KBM-7 (cell line): Measurements from ENCODE around the gene TNFRSF6B.

Experiments
- DNase-seq: peaks from one replicate; pipeline ENCODE4 v3.0.0-alpha.2; 2015
- in situ Hi-C: fragments of 300-500 bp; cut with MboI; formaldehyde crosslinking; loops from 2 replicates; pipeline ENCODE4 v1.14.3; 2020; ENCODE audit warnings: low sequenced_read_pairs, low pct_unique_long_range_greater_than_20kb, mixed read lengths

Gene TNFRSF6B

GRCh38 chr20:63681609-63682142 is 14.8 kb upstream of the TNFRSF6B start:
- no peak for DNase-seq
- in situ Hi-C loops = no loop called here

GRCh38 chr20:63682384-63683139 is 13.9 kb upstream of the TNFRSF6B start:
- in situ Hi-C loops = no loop called here
- DNase-seq = no peak

DNA sequence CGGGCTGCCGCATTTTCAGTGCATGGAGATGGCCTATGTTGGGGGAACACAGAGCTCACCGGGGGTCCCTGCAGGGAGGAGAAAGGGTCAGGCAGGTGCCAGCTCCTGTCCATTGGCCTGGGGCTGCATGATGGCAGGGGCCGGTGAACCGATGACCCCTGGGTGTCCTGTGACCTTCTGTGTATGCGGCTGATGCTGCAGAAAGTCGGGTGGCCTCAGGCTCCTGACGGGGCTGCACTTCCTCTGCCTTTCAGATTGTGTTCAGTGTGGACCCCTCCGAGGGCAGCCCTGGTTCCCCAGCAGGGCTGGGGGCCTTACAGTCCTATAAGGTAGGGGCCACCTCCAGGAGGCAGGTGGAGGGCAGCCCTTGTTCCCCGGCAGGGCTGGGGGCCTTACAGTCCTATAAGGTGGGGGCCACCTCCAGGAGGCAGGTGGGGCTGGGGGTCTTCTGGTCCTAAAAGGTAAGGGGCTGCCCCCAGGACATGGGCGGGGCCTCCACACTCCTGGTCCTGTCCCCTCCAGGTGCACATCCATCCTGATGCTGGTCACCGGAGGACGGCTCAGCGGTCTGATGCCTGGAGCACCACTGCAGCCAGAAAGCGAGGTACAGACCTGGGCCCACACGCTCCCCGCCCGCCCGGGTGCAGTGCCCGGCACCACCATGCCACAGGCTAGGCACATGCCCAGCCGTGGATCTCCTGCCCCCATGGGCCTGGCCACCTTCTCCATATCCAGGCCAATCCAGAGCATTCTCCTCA is 11.0 kb upstream of the TNFRSF6B start:
- in situ Hi-C loops = no loop called here
- DNase-seq = no peak

DNA sequence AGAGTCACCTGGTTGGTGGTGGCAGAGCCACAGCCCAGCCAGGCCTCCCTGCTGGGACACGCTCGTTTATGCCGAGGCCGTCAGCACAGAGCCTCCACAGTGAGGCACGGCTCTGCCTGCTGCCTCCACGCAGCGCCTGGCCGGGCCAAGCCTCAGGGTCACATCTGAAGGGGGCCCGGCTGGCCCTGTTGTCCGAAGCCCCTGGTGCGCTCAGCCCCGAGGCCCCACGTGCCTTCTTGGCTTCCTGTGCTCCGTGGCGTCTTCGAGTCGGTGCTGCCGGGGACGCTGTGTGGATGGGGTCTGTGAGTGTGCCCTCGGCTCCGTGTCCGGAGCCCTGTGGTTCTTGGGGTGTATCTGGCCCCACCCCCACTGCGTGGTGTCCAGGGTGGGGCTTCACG is 10.4 kb upstream of the TNFRSF6B start:
- DNase-seq = no peak

GRCh38 chr20:63686492-63687321 is 9.7 kb upstream of the TNFRSF6B start:
- DNase-seq = no peak
- in situ Hi-C loops = no loop called here

More for the DNA sequence above, 10.4 kb upstream of the TNFRSF6B start:
- in situ Hi-C loops = no loop called here

GRCh38 chr20:63687419-63688178 is 8.9 kb upstream of the TNFRSF6B start:
- in situ Hi-C loops = no loop called here
- no peak for DNase-seq

DNA sequence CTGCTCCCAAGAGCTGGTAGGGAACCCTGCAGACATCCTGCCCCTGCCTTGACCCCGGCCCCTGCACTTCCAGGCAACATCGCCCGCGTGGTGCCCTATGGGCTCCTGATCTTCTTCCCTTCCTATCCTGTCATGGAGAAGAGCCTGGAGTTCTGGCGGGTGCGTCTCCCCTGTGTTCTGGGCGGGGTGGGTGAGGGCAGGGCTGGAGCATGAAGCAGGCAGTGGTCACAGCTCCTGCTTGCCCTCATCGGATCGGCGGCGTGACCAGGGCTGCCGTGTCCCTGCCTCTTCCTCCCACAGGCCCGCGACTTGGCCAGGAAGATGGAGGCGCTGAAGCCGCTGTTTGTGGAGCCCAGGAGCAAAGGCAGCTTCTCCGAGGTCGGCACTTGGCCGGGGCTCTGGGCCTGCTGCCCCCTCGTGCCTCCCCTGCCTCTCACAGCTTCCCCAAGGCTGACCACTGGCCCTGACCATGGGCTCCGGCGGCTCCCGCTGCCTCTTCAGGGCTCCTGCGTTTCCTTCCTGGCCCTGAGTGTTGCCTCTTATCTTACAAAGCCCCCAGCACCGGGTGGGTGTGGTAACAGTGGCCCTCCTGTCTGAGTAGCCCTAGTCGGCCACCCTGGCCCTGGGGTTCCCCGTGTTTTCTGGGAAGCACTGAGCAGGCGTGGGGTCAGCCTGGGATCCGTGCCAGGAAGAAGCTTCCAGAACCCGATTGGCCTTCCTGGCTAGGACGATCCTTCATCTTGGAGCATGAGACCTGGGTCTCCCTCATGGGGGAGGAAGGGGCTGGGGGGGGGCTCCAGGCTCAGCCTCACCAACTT is 8.0 kb upstream of the TNFRSF6B start:
- in situ Hi-C loops = no loop called here
- DNase-seq = no peak

DNA sequence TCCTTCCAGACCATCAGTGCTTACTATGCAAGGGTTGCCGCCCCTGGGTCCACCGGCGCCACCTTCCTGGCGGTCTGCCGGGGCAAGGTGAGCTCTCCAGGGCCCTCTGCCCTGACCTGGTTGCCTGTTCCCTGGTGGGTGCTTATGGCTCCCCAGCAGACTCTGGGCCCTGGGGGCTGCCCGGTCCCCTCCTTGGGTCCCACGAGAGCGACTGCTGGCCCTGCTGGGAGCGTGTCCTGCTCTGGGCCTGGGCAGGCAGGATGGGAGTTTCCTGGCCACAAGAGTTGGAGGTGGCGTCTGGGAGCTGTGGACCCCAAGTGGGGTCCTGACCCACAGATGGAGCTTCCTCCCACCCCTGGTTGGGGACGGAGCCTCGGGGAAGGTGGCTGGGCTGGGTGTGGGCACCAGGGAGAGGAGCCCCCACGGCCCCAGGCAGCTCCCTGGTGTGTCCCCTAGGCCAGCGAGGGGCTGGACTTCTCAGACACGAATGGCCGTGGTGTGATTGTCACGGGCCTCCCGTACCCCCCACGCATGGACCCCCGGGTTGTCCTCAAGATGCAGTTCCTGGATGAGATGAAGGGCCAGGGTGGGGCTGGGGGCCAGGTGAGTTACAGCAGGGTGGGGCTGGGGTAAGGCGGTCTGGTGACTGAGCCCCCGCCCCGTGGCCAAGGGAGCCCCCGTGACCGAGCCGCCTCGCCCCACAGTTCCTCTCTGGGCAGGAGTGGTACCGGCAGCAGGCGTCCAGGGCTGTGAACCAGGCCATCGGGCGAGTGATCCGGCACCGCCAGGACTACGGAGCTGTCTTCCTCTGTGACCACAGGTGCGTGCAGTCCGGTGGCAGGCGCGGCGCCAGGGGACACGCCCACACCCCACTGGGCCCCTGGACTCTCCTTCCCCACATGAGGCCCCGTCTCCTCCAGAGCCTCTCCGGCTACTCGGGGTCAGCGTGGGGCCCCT is 7.1 kb upstream of the TNFRSF6B start:
- DNase-seq = no peak
- in situ Hi-C loops = no loop called here

DNA sequence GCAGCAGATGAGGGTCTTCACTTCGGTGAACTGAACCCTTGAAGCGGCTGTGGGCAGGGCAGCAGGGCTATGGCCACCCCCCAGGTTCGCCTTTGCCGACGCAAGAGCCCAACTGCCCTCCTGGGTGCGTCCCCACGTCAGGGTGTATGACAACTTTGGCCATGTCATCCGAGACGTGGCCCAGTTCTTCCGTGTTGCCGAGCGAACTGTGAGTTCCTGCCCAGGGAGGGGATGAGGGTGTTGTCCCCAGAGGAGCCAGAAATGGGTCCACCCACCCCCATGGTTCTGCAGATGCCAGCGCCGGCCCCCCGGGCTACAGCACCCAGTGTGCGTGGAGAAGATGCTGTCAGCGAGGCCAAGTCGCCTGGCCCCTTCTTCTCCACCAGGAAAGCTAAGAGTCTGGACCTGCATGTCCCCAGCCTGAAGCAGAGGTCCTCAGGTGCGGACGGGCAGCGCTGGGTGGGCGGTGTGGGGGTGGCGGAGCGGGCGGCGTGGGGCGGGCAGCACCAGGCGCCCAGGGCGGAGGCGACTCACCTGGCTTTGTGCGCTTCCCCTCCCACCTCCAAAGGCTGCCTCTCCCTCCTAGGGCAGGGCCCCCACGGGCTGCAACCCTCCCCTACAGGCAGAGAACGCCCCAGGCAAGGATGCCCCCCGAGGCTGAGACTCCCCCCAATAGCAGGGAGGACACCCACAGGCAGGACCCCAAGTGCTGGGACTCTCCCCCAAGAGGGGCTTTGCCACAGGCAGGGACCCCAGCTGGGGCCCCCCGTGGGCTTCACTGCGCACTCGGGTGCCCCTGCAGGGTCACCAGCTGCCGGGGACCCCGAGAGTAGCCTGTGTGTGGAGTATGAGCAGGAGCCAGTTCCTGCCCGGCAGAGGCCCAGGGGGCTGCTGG is 6.2 kb upstream of the TNFRSF6B start:
- no peak for DNase-seq
- in situ Hi-C loops = no loop called here

- no peak for DNase-seq
- in situ Hi-C loops = no loop called here
Observed at GRCh38 chr20:63690898-63691710, 5.3 kb upstream of the TNFRSF6B start.

DNA sequence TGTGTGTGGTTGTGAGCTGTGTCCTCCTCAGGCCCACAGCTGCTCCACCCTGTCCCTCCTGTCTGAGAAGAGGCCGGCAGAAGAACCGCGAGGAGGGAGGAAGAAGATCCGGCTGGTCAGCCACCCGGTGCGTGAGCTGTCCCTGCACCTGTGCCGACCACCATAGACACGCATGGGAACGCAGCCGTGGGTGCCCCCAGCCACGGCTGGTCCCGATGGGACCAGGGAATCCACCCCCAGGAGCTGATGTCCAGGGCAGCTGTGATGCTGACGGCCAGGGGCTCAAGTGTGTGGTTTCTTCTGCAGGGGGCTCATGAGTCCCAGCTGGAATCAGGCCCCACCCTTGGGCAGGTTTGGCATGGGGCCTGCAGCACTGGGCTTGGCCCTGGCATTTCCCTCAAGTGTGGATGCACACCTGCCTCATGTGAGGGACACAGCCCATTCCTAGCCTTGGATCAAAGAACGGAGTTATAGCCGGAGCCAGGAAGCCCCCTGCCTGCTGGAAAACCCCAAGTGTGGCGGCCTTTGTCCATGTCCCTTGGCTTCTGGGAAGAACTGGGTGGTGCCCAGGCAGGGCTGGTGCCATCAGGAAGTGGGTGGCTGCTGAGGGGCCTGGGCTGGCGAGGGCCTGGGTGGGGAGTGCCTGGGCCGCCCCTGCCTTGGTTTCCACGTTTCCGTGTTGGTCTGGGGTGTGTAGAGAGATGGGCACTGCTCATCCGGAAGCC is 4.6 kb upstream of the TNFRSF6B start:
- in situ Hi-C loops = no loop called here
- no peak for DNase-seq

DNA sequence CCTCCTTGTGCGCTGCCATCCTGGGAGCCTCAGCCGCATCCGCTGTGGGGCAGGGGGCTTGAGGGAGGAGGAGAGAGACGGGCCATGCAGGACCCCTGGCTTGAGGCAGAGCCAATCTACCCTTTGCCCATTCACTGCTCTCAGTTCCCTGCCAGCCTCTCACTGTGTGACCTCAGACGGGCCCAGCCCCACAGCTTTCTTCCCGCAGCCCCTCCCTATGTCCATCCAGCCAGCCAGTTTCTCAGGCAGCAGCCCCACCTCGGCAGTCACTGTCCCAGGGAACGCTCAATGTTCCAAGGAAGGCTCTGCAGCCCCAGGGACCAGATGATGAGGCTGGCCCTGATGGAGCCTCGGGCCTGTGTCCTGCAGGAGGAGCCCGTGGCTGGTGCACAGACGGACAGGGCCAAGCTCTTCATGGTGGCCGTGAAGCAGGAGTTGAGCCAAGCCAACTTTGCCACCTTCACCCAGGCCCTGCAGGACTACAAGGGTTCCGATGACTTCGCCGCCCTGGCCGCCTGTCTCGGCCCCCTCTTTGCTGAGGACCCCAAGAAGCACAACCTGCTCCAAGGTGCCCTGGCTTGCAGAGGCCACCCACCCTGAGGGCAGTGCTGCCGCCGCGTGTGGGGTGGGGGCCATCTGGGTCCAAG is 3.9 kb upstream of the TNFRSF6B start:
- DNase-seq = no peak
- in situ Hi-C loops = no loop called here

DNA sequence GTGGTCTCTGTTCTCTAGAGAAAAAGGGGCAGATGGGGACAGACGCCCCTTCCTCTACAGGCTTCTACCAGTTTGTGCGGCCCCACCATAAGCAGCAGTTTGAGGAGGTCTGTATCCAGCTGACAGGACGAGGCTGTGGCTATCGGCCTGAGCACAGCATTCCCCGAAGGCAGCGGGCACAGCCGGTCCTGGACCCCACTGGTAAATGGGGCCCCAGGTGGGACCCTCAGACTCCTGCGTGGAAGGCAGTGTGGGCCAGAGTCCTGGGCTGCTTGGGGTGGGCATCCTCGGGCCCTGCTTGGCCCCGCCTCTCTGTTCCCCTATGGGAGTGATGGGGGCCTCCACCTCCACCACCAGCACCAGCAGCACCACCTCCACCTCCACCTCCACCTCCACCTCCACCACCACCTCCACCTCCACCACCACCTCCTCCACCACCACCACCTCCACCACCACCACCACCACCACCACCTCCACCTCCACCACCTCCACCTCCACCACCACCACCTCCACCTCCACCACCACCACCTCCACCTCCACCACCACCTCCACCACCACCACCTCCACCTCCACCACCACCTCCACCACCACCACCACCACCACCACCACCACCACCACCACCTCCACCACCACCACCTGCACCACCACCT is 3.2 kb upstream of the TNFRSF6B start:
- no peak for DNase-seq
- in situ Hi-C loops = no loop called here
